TTC549 (cell line): Measurements from ENCODE around the gene MPG.

Experiments
- FAIRE-seq: peaks from 2 replicates; lab custom pipeline; 2012; peaks lifted over from hg19 to GRCh38; lab: Jason Lieb, UNC

Gene MPG

GRCh38 chr16:83781-84615, 6.0 kb downstream of the MPG start:
- no peak for FAIRE-seq

GRCh38 chr16:84718-85406, 6.8 kb downstream of the MPG start:
- no peak for FAIRE-seq

GRCh38 chr16:85407-85782, 7.4 kb downstream of the MPG start:
- FAIRE-seq, result no peak

- no peak for FAIRE-seq
Measured at GRCh38 chr16:85865-86264, 7.8 kb downstream of the MPG start.

GRCh38 chr16:86483-86952, 8.5 kb downstream of the MPG start:
- no peak for FAIRE-seq

- FAIRE-seq, result no peak
Measured at GRCh38 chr16:88613-89012, 10.6 kb downstream of the MPG start.

GRCh38 chr16:89391-90302, 11.6 kb downstream of the MPG start:
- FAIRE-seq, result no peak

- no peak for FAIRE-seq
Measured at GRCh38 chr16:91484-91883, 13.5 kb downstream of the MPG start.

- no peak for FAIRE-seq
Measured at GRCh38 chr16:92431-93339, 14.7 kb downstream of the MPG start.

GRCh38 chr16:94918-95265, 16.9 kb downstream of the MPG start:
- FAIRE-seq, result no peak

- FAIRE-seq, result no peak
Measured at GRCh38 chr16:96935-97381, 18.9 kb downstream of the MPG start.

- no peak for FAIRE-seq
Measured at GRCh38 chr16:97822-98221, 19.8 kb downstream of the MPG start.

GRCh38 chr16:100989-101388, 23.0 kb downstream of the MPG start:
- no peak for FAIRE-seq

GRCh38 chr16:101586-101985, 23.6 kb downstream of the MPG start:
- FAIRE-seq, result no peak

GRCh38 chr16:102060-102855, 24.2 kb downstream of the MPG start:
- FAIRE-seq, result no peak

GRCh38 chr16:104355-104754, 26.3 kb downstream of the MPG start:
- FAIRE-seq, result no peak

GRCh38 chr16:104928-105327, 26.9 kb downstream of the MPG start:
- no peak for FAIRE-seq

GRCh38 chr16:105521-105920, 27.5 kb downstream of the MPG start:
- no peak for FAIRE-seq

- FAIRE-seq, result peak; percentile 62
Measured at GRCh38 chr16:106623-107324, 28.7 kb downstream of the MPG start.
